Neural cell (in vitro differentiated cells): Measurements from ENCODE around the gene NCKAP5. TPM values are rescaled to one million over a fixed set of nuclear protein-coding genes. Genes with fewer than 3 reads are reported as not detected.

Experiments used
- H2AFZ ChIP-seq: fragments of 200-600, 300-800 bp; sonication (generic), shearing (Covaris generic); 2 replicates; pipeline ENCODE4 v1.6.0; 2014; ENCODE audit warnings: low read depth, mild to moderate bottlenecking, antibody characterized with exemption, low read length, moderate library complexity
- H3F3A ChIP-seq: fragments of 200-600 bp; shearing (Covaris generic); 2 replicates; pipeline ENCODE4 v1.6.1; 2016; ENCODE audit warnings: mild to moderate bottlenecking, moderate library complexity, mixed read lengths, antibody characterized with exemption, low read length; ENCODE audit not compliant: insufficient read depth, poor library complexity, severe bottlenecking
- H3K27ac ChIP-seq: fragments of 200-600, 300-800 bp; sonication (generic), shearing (Covaris generic); 2 replicates; pipeline ENCODE4 v1.5.1; 2014; ENCODE audit warnings: mild to moderate bottlenecking, low read length, moderate library complexity
- H3K27me3 ChIP-seq: fragments of 300-800, 200-600 bp; sonication (generic), shearing (Covaris generic); 2 replicates; pipeline ENCODE4 v1.6.0; 2014; ENCODE audit warnings: mild to moderate bottlenecking, low read depth, low read length, moderate library complexity; ENCODE audit not compliant: insufficient read depth
- H3K36me3 ChIP-seq: fragments of 300-800, 200-600 bp; sonication (generic), shearing (Covaris generic); 2 replicates; pipeline ENCODE4 v1.5.1; 2014; ENCODE audit warnings: mild to moderate bottlenecking, antibody characterized with exemption, low read length, moderate library complexity; ENCODE audit not compliant: insufficient read depth
- H3K4me2 ChIP-seq: fragments of 300-800, 200-600 bp; sonication (generic), shearing (Covaris generic); 2 replicates; pipeline ENCODE4 v1.6.0; 2014; ENCODE audit warnings: mild to moderate bottlenecking, low read length
- H3K4me3 ChIP-seq: fragments of 300-800, 200-600 bp; sonication (generic), shearing (Covaris generic); 2 replicates; pipeline ENCODE4 v1.5.1; 2014; ENCODE audit warnings: mild to moderate bottlenecking, low read length, moderate library complexity
- H3K79me2 ChIP-seq: fragments of 200-600 bp; shearing (Covaris generic); replicated peaks from 2 replicates; pipeline ENCODE4 v1.6.0; 2014; ENCODE audit warnings: mild to moderate bottlenecking, low read length, moderate library complexity; ENCODE audit not compliant: insufficient read depth
- H3K9ac ChIP-seq: fragments of 300-800, 200-600 bp; sonication (generic), shearing (Covaris generic); 2 replicates; pipeline ENCODE4 v1.6.1; 2016; ENCODE audit warnings: mild to moderate bottlenecking, low read length, mixed read lengths
- H3K9me2 ChIP-seq: fragments of 200-600 bp; shearing (Covaris generic); 2 replicates; pipeline ENCODE4 v1.6.1; 2016; ENCODE audit warnings: mild to moderate bottlenecking, low read length, mixed read lengths; ENCODE audit not compliant: insufficient read depth
- H3K9me3 ChIP-seq: fragments of 200-600, 300-800 bp; sonication (generic), shearing (Covaris generic); 2 replicates; pipeline ENCODE4 v1.6.1; 2016; ENCODE audit warnings: mild to moderate bottlenecking, mixed run types, low read length, moderate library complexity, mixed read lengths
- H4K20me1 ChIP-seq: fragments of 200-600 bp; shearing (Covaris generic); 2 replicates; pipeline ENCODE4 v1.6.1; 2016; ENCODE audit warnings: mild to moderate bottlenecking, mixed run types; ENCODE audit not compliant: insufficient read depth
- CTCF ChIP-seq: fragments of 450-650 bp; IDR thresholded peaks from 2 replicates; pipeline ENCODE4 v1.5.1; 2014; ENCODE audit warnings: antibody characterized with exemption, mild to moderate bottlenecking, moderate library complexity; ENCODE audit not compliant: poor library complexity, severe bottlenecking
- EP300 ChIP-seq: fragments of 450-650 bp; conservative IDR thresholded peaks from 2 replicates; pipeline ENCODE4 v1.6.1; 2014; ENCODE audit warnings: antibody characterized with exemption, mild to moderate bottlenecking, moderate library complexity; ENCODE audit not compliant: poor library complexity, severe bottlenecking
- EZH2 ChIP-seq: fragments of 200-600, 300-800 bp; shearing (Covaris generic), sonication (generic); IDR thresholded peaks from 2 replicates; pipeline ENCODE4 v1.6.1; 2014; ENCODE audit warnings: antibody characterized with exemption, low read length, borderline replicate concordance, mild to moderate bottlenecking; ENCODE audit not compliant: insufficient read depth, poor library complexity, severe bottlenecking
- MXI1 ChIP-seq: fragments of 450-650 bp; conservative IDR thresholded peaks from 2 replicates; pipeline ENCODE4 v1.6.1; 2014; ENCODE audit warnings: antibody characterized with exemption, mild to moderate bottlenecking; ENCODE audit not compliant: poor library complexity, severe bottlenecking
- POLR2AphosphoS5 ChIP-seq: IDR thresholded peaks from 2 replicates; pipeline ENCODE4 v1.6.1; 2012
- RAD21 ChIP-seq: fragments of 450-650 bp; conservative IDR thresholded peaks from 2 replicates; pipeline ENCODE4 v1.6.1; 2014; ENCODE audit warnings: antibody characterized with exemption, mild to moderate bottlenecking, moderate library complexity
- REST ChIP-seq: IDR thresholded peaks from 2 replicates; pipeline ENCODE4 v1.6.1; 2012; ENCODE audit warnings: borderline replicate concordance
- SMC3 ChIP-seq: fragments of 450-650 bp; conservative IDR thresholded peaks from 2 replicates; pipeline ENCODE4 v1.6.1; 2014; ENCODE audit warnings: antibody characterized with exemption, mild to moderate bottlenecking, moderate library complexity; ENCODE audit not compliant: poor library complexity
- TAF1 ChIP-seq: IDR thresholded peaks from 2 replicates; pipeline ENCODE4 v1.6.1; 2012; ENCODE audit warnings: low read depth
- polyA plus RNA-seq: library from polyadenylated mRNA; depleted of rRNA; stranded (reverse); fragments of >200 nt; gene quantifications from 2 replicates; pipeline ENCODE4 v1.2.3, GENCODE V29; 2014

The NCKAP5 gene
- polyA plus RNA-seq, 1 donor from 2014 or later, result 2.4 TPM

- no peak overlapping the region for H3K4me3 ChIP-seq
Measured at GRCh38 chr2:132999421-132999820, 568.8 kb downstream of the NCKAP5 start.

DNA sequence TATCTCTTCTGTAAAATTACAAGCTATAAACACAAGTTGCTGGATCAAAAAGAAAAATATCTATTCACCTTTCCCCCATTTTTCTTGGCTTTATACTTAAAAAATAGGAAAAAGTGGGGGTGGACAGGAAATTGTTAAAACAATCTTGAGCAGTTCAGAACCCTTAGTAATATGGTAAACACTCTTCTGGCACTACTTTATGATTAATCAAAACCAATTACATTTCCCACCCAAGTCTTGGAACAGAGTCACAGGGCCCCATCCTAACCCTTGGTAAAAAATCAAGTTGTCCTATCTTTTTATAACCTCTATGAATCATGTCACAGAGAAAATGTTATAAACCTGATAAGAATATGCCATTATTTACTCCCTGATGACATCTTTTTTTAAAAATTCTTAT lies 570.0 kb downstream of the NCKAP5 start:
- no peaks in the 10 kb centered on the region for H3K9me3 ChIP-seq
- no peaks in the 10 kb centered on the region for H3K79me2 ChIP-seq
- H3K4me3 ChIP-seq, result no peak overlapping the region
- H3K27ac ChIP-seq, result no peak overlapping the region
- no peak overlapping the region for H2AFZ ChIP-seq
- H3K9me2 ChIP-seq, result no peaks in the 10 kb centered on the region
- no peaks in the 10 kb centered on the region for H4K20me1 ChIP-seq
- H3K36me3 ChIP-seq, result no peaks in the 10 kb centered on the region
- no peaks in the 10 kb centered on the region for H3K27me3 ChIP-seq
- H3K4me2 ChIP-seq, result no peak overlapping the region
- no peaks in the 10 kb centered on the region for H3F3A ChIP-seq
- no peak overlapping the region for H3K9ac ChIP-seq
- TF ChIP-seq MXI1, result no peak
- TF ChIP-seq RAD21, result no peak
- TF ChIP-seq EZH2, result no peak
- no peak for TF ChIP-seq SMC3
- no peak for TF ChIP-seq REST
- no peak for TF ChIP-seq CTCF

More at GRCh38 chr2:132999421-132999820, 568.8 kb downstream of the NCKAP5 start:
- no peak overlapping the region for H3K27ac ChIP-seq
- no peaks in the 10 kb centered on the region for H3K79me2 ChIP-seq
- no peaks in the 10 kb centered on the region for H3F3A ChIP-seq
- H3K9me3 ChIP-seq, result no peaks in the 10 kb centered on the region
- H3K4me2 ChIP-seq, result no peak overlapping the region
- no peaks in the 10 kb centered on the region for H3K27me3 ChIP-seq
- H2AFZ ChIP-seq, result no peak overlapping the region
- TF ChIP-seq EP300, result no peak
- no peak for TF ChIP-seq CTCF
- no peak for TF ChIP-seq POLR2AphosphoS5
- TF ChIP-seq REST, result no peak
- TF ChIP-seq EZH2, result no peak
- no peak for TF ChIP-seq TAF1
- TF ChIP-seq MXI1, result no peak
- no peak for TF ChIP-seq RAD21
- TF ChIP-seq SMC3, result no peak
- H3K36me3 ChIP-seq, result no peaks in the 10 kb centered on the region
- H3K9ac ChIP-seq, result no peak overlapping the region
- no peaks in the 10 kb centered on the region for H3K9me2 ChIP-seq
- no peaks in the 10 kb centered on the region for H4K20me1 ChIP-seq
